ENCODE data around the gene CFHR3. TPM values are rescaled to one million over a fixed set of nuclear protein-coding genes. Genes with fewer than 3 reads are reported as not detected.
"Not testable (repeated sequence)": the region's sequence is repeated elsewhere in the genome, so short reads cannot be mapped to it uniquely, and the experiment has no call there.

The CFHR3 gene
- total RNA-seq, 1 experiment from 2014 or later: 0.24 TPM

GRCh38 chr1:196808529-196809235, 34.0 kb downstream of the CFHR3 start:
- POLR2A ChIA-PET: no interaction called here
- Mint-ChIP-seq H3K27me3 (ENCODE audit: low read depth) (no peaks in the 10 kb centered on the region), H3K36me3 (no peaks in the 10 kb centered on the region), H3K9me3 (no peaks in the 10 kb centered on the region), H3K4me3 (no peak overlapping the region), H3K4me1 (no peaks in the 10 kb centered on the region), H3K27ac (no peak overlapping the region)
- CTCF ChIA-PET: no interaction called here
- ATAC-seq (no peak), DNase-seq (ENCODE audit: low spot score) (no peak)
- TF ChIP-seq, protein P1, sequence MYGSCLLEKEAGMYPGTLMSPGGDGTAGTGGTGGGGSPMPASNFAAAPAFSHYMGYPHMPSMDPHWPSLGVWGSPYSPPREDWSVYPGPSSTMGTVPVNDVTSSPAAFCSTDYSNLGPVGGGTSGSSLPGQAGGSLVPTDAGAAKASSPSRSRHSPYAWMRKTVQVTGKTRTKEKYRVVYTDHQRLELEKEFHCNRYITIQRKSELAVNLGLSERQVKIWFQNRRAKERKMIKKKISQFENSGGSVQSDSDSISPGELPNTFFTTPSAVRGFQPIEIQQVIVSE (CRISPR knock-in tag; IDR thresholded peaks at IDR 0.05; ENCODE audit: borderline replicate concordance): no peak
- TF ChIP-seq ETV6 (CRISPR knock-in tag; IDR thresholded peaks at IDR 0.05) (no peak), MYBL2 (CRISPR knock-in tag; IDR thresholded peaks at IDR 0.05) (no peak), TCF7 (CRISPR knock-in tag; IDR thresholded peaks at IDR 0.05; ENCODE audit: low read depth) (no peak), FOXK1 (CRISPR knock-in tag; IDR thresholded peaks at IDR 0.05) (no peak), E2F5 (CRISPR knock-in tag; IDR thresholded peaks at IDR 0.05) (no peak), CBFB (CRISPR knock-in tag; IDR thresholded peaks at IDR 0.05; ENCODE audit: low read depth) (no peak), ZNF219 (CRISPR knock-in tag; IDR thresholded peaks at IDR 0.05; ENCODE audit: borderline replicate concordance) (no peak), NR2C2 (CRISPR knock-in tag; IDR thresholded peaks at IDR 0.05) (no peak), PRRX2 (CRISPR knock-in tag; IDR thresholded peaks at IDR 0.05) (no peak), JUN (CRISPR knock-in tag; IDR thresholded peaks at IDR 0.05) (no peak), ZNF423 (CRISPR knock-in tag; IDR thresholded peaks at IDR 0.05) (no peak), MLX (CRISPR knock-in tag; IDR thresholded peaks at IDR 0.05) (no peak), ATF2 (CRISPR knock-in tag; IDR thresholded peaks at IDR 0.05; ENCODE audit: borderline replicate concordance, low read depth) (no peak), ARID4B (CRISPR knock-in tag; IDR thresholded peaks at IDR 0.05; ENCODE audit: borderline replicate concordance) (no peak), PRDM15 (CRISPR knock-in tag; IDR thresholded peaks at IDR 0.05) (no peak), TEAD1 (CRISPR knock-in tag; IDR thresholded peaks at IDR 0.05) (no peak), ZNF232 (CRISPR knock-in tag; IDR thresholded peaks at IDR 0.05) (no peak)
- TF ChIP-seq, protein P2, sequence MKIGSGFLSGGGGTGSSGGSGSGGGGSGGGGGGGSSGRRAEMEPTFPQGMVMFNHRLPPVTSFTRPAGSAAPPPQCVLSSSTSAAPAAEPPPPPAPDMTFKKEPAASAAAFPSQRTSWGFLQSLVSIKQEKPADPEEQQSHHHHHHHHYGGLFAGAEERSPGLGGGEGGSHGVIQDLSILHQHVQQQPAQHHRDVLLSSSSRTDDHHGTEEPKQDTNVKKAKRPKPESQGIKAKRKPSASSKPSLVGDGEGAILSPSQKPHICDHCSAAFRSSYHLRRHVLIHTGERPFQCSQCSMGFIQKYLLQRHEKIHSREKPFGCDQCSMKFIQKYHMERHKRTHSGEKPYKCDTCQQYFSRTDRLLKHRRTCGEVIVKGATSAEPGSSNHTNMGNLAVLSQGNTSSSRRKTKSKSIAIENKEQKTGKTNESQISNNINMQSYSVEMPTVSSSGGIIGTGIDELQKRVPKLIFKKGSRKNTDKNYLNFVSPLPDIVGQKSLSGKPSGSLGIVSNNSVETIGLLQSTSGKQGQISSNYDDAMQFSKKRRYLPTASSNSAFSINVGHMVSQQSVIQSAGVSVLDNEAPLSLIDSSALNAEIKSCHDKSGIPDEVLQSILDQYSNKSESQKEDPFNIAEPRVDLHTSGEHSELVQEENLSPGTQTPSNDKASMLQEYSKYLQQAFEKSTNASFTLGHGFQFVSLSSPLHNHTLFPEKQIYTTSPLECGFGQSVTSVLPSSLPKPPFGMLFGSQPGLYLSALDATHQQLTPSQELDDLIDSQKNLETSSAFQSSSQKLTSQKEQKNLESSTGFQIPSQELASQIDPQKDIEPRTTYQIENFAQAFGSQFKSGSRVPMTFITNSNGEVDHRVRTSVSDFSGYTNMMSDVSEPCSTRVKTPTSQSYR (CRISPR knock-in tag; IDR thresholded peaks at IDR 0.05): no peak

- CTCF ChIA-PET: interaction anchor here (1.4 kb wide), 1 partner anchor 94 kb away, joined by 3 read pairs; no protein-coding TSS in a partner anchor
- peak; percentile 20 for DNase-seq (ENCODE audit: low spot score)
These were observed 42.8 kb downstream of the CFHR3 start for GRCh38 chr1:196817442-196817841.

More at GRCh38 chr1:196817442-196817841, 42.8 kb downstream of the CFHR3 start:
- H3K4me3 Mint-ChIP-seq; H3K9me3 Mint-ChIP-seq; ATAC-seq; POLR2A ChIA-PET; H3K36me3 Mint-ChIP-seq; H3K27ac Mint-ChIP-seq; H3K4me1 Mint-ChIP-seq; H3K27me3 Mint-ChIP-seq (ENCODE audit: low read depth): not testable (repeated sequence)

All from WTC11 (cell line).